HG03103 (cell line): ENCODE results near the gene ZNF333.
"Not testable (repeated sequence)": the region's sequence is repeated elsewhere in the genome, so short reads cannot be mapped to it uniquely, and the experiment has no call there.

Experiments used
- ATAC-seq: cut with Tn5 transposase; IDR thresholded peaks from one replicate; pipeline ENCODE4 v1.9.1; 2021; ENCODE audit warnings: low read depth; ENCODE audit not compliant: unreplicated experiment

The ZNF333 gene

DNA sequence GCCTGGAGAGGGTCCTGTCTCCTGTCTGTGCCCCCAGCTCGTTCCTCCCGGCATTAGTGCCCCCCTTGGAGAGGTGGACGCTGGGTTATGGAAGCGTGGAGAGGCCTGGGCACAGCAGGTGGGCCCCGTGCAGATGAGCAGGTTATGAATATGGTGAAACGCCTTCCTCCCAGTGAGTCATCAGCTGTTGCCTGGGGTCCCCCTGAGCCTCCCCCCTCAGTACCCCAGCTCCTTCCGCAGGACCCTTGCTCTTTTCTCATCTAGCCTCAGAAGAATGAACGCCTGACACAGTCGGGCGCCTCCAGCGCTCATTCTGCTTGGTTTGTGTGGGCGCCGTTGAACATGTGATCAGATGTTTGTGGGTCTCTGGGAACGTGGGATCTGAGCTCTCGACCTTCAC, 76.0 kb downstream of the ZNF333 start:
- ATAC-seq: not testable (repeated sequence)

DNA sequence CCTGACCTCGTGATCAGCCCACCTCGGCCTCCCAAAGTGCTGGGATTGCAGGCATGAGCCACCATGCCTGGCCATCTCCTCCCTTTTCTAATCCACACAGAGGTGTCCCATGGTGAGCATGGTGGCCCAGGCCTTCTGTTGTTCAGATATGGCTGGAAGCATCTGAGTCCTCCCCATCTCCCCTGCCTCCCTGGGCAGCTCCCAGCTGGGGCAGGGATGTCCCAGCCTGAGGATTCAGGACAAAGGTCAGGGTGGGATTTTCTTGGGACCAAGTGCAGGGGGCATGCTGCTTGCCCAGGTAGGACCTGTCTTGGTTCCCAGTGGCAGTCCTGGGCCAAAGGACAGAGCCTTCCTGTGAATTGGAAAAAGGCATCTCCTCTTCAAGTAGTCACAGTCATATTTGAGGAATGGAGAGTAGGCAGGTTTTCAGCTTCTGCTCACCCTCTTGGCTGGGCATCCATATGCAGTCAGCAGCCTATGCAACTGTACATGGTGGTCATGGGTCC, 77.7 kb downstream of the ZNF333 start:
- no peak for ATAC-seq

DNA sequence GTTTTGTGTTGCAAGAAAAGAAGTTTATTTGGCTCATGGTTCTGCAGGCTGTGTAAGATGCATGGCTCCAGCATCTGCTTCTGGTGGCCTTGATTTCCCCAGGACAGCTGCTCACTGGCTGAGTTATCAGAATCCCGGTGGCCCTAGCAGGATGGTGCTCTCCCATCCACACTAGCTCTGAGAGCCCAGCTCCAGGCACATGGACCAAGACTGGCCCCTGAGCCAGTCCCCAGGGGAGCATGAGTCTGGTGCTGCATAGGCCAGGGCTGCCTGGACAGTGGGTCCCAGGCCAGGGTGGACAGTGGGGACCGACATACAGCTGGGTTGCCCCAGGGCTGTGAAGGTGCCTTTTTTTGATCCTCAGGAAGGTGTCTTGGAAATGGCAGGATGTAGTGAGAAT, 78.2 kb downstream of the ZNF333 start:
- ATAC-seq: no peak

DNA sequence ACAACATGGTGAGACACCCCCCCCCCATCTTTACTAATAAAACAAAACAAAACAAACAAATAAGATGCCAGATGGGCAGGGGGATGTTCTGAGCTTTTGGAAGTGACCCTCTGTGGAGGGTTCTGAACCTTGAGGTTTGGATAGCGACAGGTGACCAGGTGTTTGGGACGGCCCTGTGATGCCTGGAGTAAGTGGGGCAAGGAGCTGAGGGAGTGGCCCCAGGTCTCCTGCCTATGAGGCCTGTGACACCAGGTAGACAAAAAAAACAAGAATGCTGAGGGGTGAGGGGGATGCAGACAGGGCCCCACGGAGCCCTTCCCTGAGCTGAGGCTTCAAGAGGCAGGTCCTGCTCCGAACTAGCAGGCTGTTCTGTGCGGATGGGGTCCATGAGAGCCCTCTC, 79.4 kb downstream of the ZNF333 start:
- ATAC-seq: no peak

DNA sequence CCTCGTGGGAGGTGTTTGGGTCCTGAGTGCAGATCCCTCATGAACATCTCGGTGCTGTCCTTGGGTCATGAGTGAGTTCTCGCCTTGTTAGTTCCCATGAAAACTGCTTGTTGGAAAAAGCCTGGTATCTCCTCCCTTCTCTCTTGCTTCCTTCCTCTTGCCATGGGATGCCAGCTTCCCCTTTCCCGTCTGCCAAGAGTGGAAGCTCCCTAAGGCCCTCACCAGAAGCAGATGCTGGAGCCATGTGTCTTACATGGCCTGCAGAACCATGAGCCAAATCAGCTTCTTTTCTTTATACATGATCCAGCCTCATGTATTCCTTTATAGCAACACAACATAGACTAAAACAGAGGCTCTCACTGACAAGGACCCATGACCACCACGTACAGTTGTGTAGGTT, 80.3 kb downstream of the ZNF333 start:
- no peak for ATAC-seq

DNA sequence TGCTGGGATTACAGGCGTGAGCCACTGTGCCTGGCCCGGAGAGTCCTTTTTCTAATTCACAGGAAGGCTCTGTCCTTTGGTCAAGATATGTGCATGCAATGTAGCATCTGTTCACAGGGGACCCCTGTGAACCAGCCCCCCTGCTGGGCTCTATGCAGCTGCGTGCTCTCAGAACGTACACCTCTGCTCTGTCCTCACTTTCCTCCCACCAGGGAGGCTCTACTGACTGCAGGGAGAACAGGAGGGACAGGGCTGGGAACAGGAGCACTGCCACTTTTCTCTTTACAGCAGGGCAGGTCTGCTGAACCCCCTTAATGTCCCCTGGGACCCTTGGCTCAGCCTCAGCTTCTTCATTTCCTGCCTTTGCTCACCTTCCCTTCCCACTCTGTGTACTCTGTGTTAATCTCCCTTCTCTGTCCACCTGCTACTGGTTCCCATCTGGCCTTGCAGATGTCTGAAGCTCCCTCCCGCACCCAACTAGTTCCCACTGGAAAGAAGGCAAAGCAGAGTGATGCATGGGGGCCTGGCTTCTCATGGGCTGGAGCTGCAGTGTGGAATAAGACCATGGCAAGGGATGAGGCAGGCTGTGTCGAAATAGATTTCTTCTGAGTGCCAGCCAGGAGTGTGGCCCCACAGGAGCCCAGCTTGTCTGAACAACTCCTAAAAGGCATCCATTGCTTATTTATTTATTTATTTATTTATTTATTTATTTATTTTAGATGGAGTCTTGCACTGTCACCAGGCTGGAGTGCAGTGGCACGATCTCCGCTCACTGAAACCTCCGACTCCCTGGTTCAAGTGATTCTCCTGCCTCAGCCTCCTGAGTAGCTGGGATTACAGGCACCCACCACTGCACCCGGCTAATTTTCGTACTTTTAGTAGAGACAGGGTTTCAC, 81.3 kb downstream of the ZNF333 start:
- ATAC-seq: no peak

DNA sequence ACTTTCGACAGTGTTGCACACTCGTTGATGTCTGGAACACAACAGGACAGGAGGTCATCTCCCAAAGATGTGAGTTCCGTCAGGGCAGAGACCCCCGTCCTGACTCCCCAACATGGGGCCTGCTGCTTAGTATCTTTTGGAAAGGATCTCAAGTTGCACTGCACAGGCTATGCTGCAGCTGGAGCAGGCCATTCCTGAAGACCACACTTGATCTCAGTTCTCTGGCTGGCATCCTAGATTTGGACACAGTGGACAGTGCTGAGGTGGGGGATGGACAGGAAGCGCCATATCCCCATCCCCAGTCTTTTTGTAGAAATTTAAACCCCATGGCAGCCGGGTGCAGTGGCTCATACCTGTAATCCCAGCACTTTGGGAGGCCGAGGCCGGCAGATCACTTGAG, 82.6 kb downstream of the ZNF333 start:
- ATAC-seq: no peak

DNA sequence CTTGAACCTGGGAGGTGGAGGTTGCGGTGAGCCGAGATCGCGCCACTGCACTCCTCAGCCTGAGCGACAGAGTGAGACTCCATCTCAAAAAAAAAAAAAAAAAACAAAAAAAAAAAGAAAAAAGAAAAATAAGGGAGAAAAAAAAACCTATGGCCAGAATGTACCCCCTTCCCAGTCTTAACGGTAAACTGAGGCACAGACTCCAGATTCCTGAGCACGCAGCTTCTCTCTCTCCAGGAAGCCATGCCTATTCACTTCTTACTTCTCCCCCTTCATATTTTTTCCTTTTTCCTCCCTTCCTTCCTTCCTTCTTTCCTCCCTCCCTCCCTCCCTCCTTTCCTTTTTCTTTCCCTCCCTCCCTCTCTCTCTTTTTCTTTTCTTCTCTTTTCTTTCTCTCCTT, 83.1 kb downstream of the ZNF333 start:
- ATAC-seq: no peak

DNA sequence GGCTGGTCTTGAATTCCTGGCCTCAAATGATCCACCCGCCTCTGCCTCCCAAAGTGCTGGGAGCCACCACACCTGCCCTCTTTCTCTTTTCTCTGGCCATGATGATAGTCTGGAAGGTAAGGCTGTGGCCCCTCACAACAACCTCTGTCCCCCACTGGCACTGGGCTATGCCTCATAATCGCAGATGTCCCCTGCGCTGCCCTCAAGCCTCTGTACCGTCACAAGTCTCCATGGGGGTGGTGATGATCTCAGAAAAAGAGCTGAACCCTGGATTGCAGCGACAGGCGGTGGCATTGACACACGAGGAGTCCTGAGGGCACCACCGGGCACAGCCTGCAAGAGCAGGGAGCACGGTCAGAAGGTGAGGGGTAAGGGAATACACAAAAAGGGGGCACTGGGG, 83.9 kb downstream of the ZNF333 start:
- ATAC-seq: not testable (repeated sequence)

DNA sequence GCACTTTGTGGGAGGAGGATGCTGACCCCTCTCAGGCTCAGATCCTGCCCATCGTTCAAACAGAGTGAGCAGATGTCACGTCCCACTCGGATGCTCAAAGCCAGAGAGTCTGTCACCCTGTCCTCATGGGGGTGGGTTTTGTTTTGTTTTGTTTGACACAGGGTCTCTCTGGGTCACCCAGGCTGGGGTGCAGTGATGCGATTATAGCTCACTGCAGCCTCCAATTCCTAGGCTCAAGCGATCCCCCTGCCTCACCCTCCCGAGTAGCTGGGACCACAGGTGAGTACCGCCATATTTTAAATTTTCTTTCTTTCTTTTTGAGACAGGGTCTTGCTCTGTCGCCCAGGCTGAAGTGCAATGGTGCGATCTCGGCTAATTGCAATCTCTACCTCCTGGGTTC, 84.5 kb downstream of the ZNF333 start:
- no peak for ATAC-seq

DNA sequence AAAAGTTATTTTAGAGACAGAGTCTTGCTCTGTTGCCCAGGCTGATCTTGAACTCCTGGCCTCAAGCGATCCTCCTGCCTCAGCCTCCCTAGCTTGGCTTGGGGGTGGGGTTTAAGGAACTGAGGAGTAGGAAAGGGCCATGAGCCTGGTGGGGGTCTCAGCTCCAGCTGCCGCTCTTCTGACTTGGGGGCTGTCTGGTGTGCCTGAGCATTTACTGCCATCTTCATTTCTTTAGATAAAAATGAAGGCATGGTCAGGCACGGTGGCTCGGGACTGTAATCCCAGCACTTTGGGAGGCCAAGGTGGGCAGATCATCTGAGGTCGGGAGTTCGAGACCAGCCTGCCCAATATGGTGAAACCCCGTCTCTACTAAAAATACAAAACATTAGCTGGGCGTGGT, 85.5 kb downstream of the ZNF333 start:
- not testable (repeated sequence) for ATAC-seq

DNA sequence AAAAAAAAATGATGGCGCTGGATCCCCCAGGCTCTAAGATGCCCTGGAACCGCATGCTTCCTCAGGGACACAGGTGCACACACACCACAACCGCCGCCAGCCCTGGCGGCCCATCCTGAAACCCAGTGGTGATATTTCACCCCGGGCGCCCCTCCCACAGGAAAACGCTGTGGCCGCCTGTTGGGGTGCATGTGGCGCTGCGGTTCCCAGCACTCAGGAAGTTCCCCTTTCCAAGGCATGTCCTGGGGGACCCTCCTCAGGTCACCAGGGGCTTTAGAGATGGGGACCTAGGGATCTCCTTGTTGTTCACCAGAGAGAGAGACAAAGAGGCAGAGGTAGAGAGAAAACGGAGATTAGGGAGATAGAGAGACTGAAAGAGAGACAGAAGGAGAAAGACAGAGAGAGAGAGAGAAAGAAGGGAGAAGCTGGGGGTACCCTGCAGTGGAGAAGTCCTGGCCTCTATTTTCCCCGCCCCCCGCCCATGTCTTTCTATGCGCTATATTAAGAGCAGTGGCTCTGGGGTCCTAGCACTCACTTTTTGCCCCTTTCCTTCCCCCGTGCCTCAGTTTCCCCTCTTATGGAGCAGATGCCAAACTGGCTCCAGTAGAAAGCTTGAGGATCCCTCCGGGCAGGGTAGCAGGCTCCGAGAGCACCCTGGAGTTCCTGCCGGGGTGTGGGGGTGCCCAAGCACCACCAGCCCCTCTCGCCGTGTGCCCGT, 86.2 kb downstream of the ZNF333 start:
- ATAC-seq: no peak

DNA sequence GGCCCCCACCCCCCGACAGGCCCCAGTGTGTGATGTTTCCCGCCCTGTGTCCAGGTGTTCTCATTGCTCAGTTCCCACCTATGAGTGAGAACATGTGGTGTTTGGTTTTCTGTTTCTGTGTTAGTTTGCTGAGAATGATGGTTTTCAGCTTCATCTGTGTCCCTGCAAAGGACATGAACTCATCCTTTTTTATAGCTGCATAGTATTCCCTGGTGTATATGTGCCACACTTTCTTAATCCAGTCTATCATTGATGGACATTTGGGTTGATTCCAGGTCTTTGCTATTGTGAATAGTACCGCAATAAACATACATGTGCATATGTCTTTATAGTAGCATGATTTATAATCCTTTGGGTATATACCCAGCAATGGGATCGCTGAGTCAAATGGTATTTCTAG, 87.8 kb downstream of the ZNF333 start:
- not testable (repeated sequence) for ATAC-seq

DNA sequence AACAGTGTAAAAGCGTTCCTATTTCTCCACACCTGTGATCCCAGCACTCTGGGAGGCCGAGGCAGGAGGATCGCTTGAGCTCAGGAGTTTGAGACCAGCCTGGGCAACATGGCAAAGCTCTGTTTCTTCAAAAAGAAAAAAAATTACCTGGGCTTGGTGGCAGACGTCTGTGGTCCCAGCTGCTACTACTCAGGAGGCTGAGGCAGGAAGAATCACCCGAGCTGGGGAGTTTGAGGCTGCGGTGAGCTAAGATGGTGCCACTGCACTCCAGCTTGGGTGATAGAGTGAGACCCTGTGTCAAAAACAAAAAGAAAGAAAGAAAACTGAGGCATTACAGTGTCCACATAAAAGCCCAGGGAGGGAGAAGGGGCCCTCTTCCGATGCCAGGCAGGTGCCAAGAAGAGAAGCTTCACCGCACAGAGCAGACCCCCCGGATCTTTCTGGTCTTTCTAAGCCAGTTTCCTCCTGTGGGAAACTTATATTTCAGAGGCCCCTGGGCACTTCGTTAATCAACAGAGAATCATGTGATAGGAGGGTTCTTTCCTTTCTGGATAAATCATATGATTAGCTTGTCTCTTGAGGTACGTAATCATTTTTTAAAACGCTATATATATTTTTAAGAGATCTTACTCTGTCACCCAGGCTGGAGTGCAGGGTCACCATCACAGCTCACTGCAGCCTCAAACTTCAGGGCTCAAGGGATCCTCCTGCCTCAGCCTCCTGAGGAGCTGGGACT, 88.4 kb downstream of the ZNF333 start, which contains the start of gene ADGRE2:
TSS of gene ADGRE2 (minus strand) at position 451 of the 736 bp plus-strand sequence. CDS start 1,804 bp downstream, outside the sequence.
- ATAC-seq: not testable (repeated sequence)

DNA sequence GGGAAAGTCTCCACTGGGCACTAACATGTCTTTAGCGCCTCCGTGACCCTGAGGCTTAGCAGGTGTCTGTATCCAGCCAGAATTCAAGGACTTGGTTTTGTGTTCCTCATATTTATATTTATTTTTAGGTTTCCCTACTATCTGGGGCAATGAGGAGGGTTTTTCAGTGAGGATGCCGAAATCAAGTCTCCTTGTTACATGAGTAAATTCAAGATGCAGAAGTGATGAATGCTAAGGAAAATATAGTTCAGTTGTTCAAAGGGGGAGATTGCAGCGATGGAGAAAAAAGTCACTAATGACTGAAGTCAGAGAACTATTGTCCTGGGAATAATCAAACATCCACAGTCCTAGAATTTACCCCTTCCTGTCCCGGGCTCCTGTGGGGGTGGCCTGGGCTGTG, 89.3 kb downstream of the ZNF333 start:
- no peak for ATAC-seq

DNA sequence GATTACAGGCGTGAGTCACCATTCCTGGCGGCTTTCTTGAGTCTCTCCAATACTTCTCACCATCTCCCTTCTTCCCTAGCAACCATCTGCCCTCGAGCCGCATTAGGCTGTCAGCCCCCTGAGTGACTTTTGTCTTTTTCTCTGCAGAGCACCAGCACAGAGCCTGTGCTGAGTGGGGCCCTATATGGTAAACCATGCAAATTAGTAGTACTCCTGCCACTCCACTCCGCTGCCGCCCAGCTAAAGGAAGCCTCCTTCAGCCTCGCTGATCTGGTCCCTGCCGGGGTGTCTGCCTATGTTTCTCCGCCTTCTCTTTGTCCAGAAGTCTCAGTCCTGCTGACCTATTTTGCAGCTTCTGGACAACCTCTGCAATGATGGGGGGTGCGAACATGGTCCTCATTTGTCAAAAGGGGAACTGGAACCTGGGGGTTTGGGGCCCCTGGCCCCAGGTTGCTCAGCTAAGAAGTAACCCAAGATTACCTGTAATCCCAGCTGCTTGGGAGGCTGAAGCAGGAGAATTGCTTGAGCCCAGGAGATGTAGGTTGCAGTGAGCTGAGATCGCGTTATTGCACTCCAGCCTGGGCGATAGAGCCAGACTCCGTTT, 90.9 kb downstream of the ZNF333 start:
- not testable (repeated sequence) for ATAC-seq

DNA sequence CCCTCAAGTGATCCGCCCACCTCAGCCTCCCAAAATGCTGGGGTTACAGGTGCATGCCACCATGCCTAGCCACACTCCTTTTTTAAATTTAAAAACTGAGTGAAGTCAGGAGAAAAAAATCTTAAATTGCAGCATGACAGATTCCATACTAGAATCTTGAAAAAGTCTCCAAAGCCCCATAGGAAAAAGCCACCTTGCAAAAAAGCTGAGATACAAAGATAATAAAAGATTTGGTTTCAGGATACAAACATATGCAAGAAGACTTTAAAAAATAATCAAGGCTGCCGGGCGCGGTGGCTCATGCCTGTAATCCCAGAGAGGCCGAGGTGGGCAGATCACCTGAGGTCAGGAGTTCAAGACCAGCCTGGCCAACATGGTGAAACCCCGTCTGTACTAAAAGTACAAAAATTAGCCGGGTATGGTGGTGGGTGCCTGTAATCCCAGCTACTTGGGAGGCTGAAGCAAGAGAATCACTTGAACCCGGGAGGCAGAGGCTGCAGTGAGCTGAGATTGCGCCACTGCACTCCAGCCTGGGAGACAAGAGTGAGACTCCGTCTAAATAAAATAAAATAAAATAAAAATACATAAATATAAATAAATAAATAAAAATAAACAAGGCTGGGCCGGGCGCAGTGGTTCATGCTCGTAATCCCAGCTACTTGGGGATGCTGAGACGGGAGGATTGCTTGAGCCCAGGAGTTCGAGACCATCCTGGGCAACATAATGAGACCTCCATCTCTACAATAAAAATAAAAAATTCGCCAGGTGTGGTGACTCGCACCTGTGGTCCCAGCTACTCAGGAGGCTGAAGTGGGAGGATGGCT, 92.1 kb downstream of the ZNF333 start:
- ATAC-seq: not testable (repeated sequence)

DNA sequence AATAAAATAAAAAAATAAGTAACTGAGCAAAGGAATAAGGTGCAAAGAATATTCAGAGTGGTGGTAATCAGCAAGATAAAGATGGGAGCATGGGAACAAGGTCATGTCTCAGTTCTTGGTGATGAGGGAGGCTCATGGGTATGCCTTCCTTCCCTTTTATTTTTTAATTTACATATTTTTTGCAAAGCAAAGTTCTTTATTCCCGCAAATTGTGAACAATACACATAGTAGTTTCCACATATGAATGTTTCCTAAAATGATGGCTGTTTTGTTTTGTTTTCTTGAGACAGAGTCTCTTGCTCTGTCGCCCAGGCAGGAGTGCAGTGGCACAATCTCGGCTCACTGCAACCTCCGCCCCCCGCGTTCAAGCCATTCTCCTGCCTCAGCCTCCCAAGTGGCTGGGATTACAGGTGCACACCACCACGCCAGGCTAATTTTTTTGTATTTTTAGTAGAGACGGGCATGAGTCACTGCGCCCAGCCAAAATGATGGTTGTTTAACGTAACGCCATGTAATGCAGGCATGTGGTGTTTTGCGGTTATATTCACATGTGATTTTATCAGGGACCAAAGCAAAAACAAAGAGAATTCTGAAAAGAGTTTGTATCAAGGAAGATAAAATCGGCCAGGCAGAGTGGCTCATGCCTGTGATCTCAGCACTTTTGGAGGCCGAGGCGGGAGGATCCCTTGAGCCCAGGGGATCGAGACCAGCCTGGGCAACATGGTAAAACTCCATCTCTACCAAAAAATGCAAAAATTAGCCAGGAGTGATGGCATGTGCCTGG, 93.0 kb downstream of the ZNF333 start:
- no peak for ATAC-seq
